GM19238 (cell line): ENCODE measurements around the gene TSPAN33.

ENCODE experiments used
- DNase-seq: peaks from one replicate; pipeline ENCODE4 v3.0.0; 2011; ENCODE audit warnings: low spot score; ENCODE audit not compliant: insufficient read length

Gene TSPAN33

GRCh38 chr7:129134356-129134987 is 10.0 kb upstream of the TSPAN33 start:
- DNase-seq, result no peak

DNA sequence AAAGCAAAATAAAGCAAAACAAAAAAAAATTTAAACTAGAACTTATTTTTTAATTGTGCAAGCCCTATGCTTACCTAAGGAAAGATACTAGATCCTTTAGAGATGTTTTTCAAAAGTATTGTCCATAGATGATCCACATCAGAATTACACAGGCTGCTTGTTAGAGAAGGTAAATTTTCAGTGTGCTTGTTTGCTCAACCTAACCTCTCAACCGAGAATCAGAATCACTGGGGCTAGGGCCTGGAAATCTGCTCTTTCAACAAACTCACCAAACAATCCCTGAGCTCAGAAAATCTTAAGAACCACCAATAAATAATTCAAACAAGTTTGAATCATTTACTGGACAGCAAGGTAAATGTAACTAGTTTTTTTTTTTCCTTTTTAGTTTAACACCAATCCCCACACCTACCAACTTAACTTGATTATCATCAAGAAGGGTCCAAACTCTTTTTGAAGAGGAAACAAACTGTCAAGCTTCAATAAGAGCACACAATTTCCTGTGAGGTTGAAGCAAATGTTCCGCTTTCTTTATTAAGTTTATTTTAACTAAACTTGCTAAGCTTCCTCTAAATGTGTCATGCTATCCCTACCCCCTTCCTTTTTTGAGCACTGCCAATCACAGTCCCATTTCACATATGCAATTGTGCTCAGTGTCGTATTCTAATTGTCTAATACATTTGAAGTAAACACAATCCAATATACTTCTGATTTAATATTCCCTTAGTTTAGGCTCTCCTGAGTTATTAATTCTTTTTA is 7.4 kb upstream of the TSPAN33 start:
- peak; percentile 34 for DNase-seq

DNA sequence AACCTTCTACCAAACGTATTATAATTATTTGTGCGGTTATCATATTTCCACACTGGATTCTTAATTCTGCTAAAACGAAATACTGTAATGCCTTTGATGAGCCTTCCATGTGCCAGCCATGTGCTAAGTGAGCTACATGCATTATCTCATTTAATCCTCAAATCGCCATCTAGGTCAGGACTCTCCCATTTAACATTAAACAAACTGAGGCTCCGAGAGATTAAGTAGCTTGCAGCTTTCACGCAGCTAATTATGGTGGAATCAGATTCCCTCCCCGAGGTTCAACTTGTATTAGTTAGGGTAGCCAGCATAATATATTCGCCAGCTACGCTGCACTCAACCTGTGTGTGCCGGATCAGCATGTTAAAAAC is 798 bp upstream of the TSPAN33 start:
- DNase-seq, result no peak

DNA sequence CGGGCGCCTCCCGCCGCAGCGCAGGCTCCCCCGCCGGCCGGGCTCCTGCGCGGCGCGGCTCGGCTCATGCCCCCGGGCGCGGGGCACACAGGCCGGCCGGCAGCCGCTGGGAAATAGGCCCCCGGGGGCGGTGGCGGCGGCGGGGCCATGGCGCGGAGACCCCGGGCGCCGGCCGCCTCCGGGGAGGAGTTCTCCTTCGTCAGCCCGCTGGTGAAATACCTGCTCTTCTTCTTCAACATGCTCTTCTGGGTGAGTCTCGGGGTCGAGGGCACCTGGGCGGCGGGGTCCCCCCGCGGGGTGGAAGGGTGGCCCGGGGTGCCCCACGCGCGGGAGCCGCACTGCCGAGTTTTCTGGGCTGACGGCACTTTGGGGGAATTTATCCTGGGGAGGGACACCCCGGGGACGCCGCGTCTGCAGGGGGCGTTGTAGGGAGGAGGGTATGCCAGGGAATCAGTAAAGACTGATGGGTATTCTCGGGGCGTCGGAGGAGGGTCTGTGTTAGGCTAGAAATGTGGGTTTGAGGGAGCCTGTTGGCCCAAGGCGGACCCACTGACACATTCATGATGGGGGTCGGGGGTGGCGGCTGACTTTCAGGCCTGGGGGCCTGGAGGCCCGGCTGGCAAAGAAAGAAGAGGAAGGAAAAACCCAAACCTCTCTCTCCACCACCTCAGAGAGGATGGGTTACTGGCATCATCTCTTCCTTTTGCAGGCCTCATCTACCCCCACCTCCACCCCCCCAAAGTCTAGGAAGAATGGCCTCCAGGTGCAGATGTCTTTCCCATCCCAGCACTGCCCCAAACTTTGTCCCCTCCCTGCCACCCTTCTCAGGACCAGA is 544 bp downstream of the TSPAN33 start:
- DNase-seq, result no peak

DNA sequence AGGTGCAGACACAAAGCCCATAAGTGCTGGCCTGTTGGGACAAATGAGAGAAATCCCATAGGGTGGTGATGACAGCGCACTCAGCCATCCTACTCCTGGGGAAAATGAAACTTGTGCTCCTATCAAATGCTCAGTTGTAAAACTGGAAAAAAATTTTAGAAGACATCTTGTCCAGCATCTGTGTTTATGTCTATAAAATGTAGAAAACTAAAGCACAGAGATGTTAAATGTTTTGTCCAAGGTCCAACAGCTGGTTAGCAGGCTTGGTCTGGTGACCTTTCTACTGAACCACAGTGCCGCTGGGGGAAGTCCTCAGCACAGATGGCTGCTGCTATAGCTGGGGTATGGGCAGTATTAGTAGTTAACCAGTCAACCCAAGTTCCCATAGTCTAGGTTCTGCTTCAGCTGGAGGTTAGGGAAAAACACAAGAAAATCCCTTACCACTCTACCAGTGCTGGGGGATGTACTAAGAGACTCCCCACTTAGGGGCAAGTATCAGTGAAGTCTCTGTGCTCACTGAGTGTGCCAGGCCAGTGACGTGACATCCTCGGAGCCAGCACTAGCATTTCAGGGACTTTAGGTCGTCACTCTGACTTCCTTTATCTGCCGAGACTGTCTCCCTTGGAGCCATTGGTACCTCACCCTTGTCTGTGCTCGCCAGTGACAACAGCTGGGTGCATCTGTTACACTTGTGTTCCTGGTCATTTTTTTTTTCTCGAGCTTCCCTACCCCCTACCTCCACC is 1.9 kb downstream of the TSPAN33 start:
- peak; percentile 56 for DNase-seq

DNA sequence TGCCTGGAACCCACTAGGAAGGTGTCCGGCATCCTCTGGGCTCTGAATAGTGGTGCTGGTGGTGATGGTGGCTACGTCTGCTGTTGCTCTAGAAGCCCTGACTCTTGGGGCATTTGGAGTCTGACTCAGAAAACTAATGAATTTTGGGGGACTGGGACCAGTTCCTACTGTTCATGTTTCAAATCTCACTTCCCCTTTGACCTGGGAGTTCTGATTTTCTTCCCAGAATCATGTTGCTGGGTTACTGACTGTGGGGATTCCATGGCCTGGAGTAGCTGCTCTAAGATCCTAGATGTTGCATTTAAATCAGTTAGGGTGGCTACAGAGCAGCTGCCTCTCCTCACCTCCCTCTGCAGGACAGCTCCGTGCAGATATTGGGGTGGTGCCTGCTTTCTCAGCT is 3.2 kb downstream of the TSPAN33 start:
- no peak for DNase-seq

DNA sequence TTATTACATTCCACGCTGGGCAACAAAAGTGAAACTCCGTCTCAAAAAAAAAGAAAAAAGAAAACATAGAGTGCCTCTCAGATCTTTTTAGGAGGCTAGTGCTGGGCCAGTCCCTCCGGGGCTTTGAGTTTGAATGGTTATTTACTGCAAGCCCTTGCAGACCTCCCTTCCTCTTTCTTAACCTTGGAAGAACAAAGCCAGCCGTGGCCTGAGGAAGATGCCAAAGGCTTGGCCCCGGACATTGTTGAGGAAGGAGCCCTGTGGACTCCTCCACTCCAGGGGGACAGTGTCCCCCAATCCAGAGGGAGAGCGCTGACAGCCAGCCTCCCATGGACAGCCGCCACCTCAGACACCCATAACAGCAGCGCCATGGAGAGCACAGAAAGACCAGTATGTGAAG is 5.0 kb downstream of the TSPAN33 start:
- DNase-seq, result no peak

DNA sequence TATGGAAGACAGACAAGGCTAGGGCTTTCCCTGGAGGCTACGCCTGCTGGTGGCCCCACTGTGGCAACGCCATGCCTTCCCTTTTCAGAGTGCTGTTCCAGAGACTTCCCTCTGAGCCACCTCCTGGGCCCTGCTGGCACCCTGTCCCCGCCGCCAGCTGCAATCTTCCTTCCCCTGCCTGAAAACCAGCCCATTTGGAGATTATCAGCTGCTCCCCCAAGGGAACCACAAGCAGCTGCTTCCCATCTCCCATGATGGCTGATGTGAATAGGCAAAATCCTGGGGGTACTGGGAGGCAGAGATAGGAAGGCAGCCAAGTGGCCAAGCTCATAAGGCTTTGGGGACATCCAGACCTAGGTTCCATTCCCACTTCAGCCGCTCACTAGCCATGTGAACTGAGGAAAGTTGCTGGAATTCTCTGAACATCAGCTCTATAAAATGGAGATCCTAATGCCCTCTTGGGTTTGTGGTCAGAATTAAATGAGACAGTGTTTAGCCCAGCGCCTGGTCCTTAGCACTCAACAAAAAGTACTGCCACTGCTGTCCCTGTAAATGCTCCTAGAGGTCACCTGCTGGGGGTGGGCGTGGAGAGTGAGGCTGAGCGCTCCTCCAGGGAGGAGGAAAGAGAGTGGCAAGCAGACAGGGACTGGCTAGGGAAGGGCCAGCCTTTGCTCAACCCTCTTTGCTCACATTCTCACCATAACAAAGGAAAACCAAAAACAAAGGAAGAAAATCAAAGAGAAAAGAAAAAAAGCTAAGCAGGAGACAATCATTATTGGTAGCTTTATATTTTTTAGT is 5.9 kb downstream of the TSPAN33 start:
- no peak for DNase-seq

- DNase-seq, result no peak
These were observed 13.1 kb downstream of the TSPAN33 start for GRCh38 chr7:129157651-129158050.

GRCh38 chr7:129159539-129159938 is 15.0 kb downstream of the TSPAN33 start:
- DNase-seq, result no peak

- no peak for DNase-seq
These were observed 15.8 kb downstream of the TSPAN33 start for GRCh38 chr7:129160161-129160905.

DNA sequence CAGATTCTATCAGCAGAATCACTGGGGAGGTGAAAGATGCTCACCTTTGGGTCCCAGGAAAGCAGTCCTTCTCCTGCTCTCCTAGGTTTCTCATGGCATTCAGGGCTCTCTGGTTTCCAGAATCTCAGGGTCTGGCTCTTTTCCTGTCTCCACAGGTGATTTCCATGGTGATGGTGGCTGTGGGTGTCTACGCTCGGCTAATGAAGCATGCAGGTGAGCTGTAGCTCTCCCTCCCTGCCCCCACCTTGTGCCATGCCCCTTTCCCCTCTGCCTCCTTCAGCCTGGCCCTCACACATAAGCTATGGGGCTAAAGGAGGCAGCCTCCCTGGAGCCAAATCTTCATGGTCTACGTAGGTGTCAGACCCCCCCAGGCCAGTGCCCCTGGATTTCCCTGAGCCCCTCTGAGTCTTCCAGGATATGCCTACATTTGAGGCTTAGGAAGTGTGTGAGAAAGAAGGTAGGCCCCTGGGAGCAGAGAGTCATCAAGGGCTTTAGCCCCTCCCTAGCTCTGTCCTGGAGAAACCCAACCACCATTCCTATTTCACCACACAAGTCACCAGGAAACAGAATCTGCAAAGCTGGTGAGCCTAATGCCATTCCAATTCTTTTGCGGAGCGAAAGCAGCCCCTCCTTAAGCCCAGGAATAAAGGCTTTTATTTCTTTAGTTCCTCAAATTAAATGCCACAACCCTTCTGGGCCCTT is 17.2 kb downstream of the TSPAN33 start:
- no peak for DNase-seq

- DNase-seq, result no peak
These were observed 18.2 kb downstream of the TSPAN33 start for GRCh38 chr7:129162732-129163131.

DNA sequence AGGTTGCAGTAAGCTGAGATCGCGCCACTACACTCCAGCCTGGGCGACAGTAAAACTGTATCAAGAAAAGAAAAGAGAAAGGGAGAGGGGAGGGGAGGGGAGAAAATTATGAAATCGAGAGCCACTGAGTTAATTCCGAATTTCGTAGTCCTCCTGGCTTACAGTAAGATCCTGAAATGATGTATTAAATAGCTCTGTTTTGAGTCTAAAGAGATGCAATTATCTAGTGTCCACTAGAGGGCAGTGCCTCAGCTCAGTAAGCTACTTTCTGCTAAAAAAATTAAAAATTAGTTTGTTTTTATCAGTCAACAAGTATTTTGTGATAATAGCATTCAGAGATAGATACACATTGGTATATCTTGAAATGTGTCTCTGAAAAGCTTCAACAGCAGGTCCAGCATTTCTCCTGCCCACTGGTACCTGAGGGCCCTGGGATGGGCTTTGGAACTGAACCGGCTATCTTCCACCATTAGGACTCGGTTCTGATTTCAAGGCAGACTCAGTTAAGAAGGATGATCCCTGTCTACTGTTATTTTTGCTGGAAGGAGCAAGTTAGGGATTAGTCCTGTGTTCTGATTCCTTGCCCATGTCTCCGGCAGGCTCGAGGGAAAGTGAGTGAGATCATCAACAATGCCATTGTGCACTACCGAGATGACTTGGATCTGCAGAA is 19.5 kb downstream of the TSPAN33 start:
- DNase-seq, result no peak

GRCh38 chr7:129166745-129167144 is 22.2 kb downstream of the TSPAN33 start:
- DNase-seq, result peak; percentile 69

DNA sequence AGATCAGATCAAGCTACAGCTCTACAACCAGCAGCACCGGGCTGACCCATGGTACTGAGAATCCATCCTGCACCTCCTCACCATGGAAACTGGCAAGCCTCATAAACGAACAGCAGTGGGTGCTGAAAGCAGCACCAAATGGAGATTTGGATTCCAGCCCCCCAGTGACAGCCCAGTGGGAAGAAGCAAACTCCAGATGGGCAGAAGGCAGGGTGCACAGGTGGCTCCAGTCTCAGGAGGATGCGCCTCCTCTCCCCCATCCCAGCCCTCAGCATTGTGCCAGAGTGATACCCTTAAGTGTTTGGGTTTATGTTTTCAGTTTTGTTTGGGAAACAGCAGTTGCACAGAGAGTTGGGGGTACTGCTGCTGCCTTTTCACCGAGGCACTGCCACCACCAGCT is 23.3 kb downstream of the TSPAN33 start:
- DNase-seq, result no peak

GRCh38 chr7:129168231-129169021 is 23.9 kb downstream of the TSPAN33 start:
- DNase-seq, result no peak

DNA sequence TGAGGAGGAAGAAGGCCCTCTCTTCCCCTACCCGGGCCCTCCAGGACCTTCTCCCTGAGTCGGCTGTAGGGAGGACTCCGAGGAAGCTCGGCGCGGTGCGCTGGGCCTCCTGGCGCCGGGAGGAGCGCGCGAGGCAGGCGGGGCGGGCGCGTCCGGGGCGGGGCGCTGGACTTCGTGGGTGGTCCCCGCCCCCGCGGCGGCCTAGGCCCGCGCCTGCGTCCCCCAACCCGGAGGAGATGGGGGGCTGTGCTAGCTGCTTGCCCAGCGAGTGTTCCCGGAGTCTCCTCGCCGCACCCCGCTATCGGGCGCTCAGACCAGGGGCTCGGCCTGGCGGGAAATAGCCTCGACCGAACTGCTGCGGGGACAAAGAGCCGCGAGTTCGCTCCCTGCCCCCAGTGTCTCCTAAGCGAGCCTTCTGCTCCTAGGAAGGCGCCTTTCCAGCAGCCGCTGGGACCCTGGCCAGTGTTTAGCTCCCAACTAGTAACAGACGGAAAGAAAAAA is 24.7 kb downstream of the TSPAN33 start:
- DNase-seq, result peak; percentile 45
